Fibroblast of peridontal ligament (primary cell): ENCODE data around the gene CLPTM1L.

Experiments
- DNase-seq: peaks from one replicate; pipeline ENCODE4 v3.0.0-alpha.2; 2010; ENCODE audit errors: extremely low read depth

The CLPTM1L gene

GRCh38 chr5:1274471-1274870, 70.4 kb downstream of the CLPTM1L start:
- no peak for DNase-seq

GRCh38 chr5:1273745-1274144, 71.2 kb downstream of the CLPTM1L start:
- DNase-seq, result no peak

- no peak for DNase-seq
Observed at GRCh38 chr5:1272201-1272600, 72.7 kb downstream of the CLPTM1L start.

GRCh38 chr5:1270933-1271914, 73.7 kb downstream of the CLPTM1L start:
- no peak for DNase-seq

- DNase-seq, result no peak
Observed at GRCh38 chr5:1270426-1270825, 74.5 kb downstream of the CLPTM1L start.

GRCh38 chr5:1268666-1269065, 76.2 kb downstream of the CLPTM1L start:
- no peak for DNase-seq

- no peak for DNase-seq
Observed at GRCh38 chr5:1268056-1268455, 76.8 kb downstream of the CLPTM1L start.
